Daoy (cell line): ENCODE results near the gene SURF2. TPM values are rescaled to one million over a fixed set of nuclear protein-coding genes. Genes with fewer than 3 reads are reported as not detected.
"Not testable (repeated sequence)": the region's sequence is repeated elsewhere in the genome, so short reads cannot be mapped to it uniquely, and the experiment has no call there.

Experiments
- DNase-seq: peaks from one replicate; pipeline ENCODE4 v3.0.0-alpha.2; 2015; ENCODE audit warnings: low read depth
- total RNA-seq: library from RNA; depleted of rRNA; stranded (reverse); fragments of >200 nt; shearing (Covaris generic); gene quantifications from 2 replicates; pipeline ENCODE4 v1.2.3, GENCODE V29; 2014; rRNA removed

The SURF2 gene
- 56.2 and 82.3 TPM in 2 replicates for total RNA-seq

DNA sequence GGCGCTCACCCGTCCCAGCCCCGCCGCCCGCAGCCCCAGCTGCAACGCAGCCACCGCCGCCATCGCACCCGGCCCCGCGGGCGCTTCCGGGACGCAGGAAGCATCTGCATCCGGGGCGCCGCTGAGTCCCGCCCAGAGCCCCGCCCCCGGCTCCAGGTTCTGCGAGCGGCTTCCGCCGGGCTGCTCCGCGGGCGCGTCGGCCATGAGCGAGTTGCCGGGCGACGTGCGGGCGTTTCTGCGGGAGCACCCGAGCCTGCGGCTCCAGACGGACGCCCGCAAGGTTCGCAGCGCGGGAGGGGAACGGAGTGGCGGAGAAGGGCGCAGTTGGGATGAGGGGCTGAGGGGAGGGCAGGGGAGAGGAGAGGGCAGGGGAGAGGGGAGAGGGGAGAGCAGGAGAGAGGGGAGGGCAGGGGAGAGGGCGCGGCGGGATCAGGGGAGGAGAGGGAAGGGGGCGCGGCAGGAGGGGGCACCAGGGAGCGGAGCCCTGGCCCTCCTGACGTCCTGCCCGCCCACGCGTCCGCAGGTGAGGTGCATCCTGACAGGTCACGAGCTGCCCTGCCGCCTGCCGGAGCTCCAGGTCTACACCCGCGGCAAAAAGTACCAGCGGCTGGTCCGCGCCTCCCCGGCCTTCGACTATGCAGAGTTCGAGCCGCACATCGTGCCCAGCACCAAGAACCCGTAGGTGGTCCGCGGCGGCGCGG lies at the start of gene SURF2, which contains the start of gene SURF1:
TSS of gene SURF2 (plus strand) at position 160 of the 701 bp plus-strand sequence. CDS start at position 203, 43 bp downstream.
TSS of gene SURF1 (minus strand) at position 97 of the 701 bp plus-strand sequence. CDS start at position 63, 34 bp downstream.
- peak; percentile 89 for DNase-seq

DNA sequence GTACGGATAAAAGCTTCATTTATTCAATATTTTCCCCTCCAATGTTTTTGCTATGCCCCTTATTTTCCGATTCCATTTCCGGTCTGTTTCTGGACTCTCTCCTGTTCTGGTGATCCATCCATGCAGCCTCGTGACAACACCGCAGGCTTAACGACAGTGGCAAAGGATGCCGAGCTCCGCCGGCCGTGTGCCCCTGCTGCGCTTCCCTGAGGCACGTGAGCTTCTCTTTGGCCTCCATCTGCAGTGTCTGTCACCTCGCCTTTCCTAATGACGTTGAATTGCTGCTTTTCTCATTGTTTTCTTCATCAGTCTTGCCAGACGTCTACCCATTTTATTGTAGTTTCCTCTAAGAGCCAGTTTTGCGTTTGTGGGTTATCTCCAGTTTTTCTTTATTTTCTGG lies 49.0 kb upstream of the SURF2 start:
- no peak for DNase-seq

DNA sequence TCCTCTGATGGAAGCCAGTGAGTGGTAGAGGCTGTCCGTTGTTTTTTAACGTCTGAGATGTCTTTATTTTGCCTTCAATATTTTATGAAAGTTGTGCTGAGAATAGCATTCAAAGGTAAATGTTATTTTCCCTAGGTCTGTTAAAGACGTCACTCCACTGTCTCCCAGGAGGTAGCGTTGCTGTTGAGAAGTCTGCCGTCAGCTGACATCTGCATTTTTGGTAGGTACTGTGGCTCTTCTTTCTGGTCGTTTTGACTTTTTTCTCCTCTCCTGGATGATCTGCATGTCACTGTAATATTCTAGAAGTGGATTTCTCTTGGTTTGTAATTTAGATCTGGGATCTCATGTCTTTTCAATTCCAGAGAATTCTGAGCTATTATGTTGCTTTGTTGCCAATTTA lies 46.7 kb upstream of the SURF2 start:
- no peak for DNase-seq

DNA sequence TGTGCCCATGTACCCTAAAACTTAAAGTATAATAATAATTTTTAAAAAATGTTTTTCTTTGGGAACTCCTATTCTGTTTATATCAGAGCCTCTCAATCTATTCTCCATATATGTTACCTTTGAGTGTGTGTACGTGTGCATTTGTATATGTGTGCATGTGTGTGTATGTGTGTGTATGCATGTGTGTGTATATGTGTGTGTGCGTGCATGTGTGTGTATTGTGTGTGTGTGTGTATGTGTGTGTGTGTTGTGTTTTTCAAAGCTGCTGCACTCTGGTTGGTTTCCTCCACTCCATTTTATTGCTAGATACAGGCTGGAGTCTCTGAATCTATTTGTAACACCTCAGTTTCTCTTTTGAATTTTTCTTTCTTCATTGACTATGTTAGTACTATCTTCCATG lies 40.4 kb upstream of the SURF2 start:
- DNase-seq: no peak

DNA sequence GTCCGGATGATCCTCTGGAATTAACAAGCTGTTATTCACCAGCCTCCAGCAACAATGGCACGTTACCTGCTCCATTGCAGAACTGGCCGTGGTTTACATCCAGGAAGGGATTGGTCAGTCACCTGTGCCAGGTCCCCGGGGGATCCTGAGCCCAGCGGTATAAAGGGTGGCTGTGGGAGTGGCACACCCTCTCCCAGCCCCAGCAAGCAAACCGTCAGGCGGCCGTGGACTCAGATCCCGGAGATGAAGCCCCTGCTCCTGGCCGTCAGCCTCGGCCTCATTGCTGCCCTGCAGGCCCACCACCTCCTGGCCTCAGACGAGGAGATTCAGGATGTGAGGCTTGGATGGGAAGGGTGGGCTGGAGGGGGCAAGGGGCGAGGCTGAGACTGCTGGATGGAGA lies 38.8 kb upstream of the SURF2 start:
- not testable (repeated sequence) for DNase-seq

DNA sequence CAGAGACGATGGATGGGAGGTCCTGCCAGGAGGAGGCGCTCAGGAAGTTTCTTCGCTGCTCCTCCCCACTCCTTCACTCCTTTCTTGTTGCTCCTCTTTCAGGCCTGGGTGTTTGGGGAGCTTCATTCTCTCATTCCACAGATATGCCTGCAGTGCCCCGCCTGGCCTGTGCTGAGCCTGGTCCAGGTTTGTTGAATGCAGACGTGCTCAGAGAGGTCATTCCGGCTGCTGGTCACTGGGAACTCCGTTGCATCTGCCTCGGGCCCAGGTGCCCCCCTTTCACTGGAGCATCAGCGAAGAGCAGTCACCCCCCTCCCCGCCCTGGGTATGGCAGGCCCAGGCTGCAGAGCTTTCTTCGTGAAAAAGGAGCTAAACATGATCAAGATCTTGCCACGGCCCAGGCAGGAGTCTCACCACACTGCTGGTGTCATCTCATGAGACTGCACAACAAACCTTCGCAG lies 35.9 kb upstream of the SURF2 start:
- no peak for DNase-seq

DNA sequence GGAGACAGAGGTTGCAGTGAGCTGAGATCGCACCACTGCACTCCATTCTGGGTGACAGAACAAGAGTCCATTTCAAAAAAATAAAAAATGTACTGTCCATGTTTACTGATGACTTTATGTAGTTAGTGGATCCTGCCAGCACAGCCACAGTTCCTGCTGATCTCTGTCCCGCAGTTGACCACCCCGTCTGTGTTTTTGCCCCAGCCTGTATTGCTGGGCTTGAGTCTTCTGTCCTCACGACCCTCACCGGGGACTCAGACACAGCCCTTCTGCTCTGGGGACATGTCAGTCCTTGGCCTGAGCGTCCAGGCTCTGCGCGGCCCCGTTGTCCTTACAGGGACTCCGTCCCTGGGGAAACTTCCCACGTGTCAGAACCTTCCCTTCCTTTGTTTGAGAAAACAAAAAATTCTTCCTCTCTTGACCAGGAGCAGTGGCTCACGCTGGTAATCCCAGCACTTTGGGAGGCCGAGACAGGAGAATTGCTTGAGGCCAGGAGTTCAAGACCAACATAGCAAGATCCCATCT lies 34.9 kb upstream of the SURF2 start:
- DNase-seq: no peak

DNA sequence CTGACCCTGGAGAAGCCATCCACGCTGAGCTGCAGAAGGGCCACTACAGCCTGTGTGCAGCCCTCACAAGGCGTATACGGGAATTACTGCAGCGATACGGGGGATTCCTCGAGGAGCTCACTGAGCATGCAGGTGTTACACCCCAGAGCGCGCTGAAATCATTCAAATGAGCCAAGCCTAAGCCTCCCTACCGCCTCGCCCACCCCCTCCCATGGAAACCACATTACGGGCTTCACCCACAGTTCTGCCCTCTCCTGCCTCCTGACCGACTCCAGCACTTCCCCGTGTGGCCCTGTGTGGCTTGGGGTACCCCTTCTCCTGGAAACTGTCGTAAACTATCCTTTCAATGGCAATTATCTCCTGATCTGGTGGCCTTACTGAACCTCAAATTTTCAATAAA lies 33.6 kb upstream of the SURF2 start:
- no peak for DNase-seq

DNA sequence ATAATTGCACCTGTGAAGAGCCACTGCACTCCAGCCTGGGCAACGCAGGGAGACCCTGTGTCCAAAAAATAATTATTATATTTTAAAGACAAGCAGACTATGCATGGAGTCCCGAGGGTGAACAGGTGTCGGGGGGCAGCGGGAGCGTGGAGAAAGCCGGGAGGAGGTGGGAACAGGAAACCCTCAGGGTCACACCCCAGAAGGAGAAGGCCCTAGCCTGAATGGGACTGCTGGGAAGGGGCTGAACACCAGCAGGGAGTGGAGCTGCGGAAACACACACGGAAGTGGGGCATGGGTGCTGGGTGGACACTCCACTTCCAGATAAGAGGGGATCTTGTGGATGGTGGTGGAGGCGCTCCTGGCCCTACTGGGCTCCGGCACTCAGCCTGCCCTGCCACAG lies 33.1 kb upstream of the SURF2 start:
- DNase-seq: no peak

DNA sequence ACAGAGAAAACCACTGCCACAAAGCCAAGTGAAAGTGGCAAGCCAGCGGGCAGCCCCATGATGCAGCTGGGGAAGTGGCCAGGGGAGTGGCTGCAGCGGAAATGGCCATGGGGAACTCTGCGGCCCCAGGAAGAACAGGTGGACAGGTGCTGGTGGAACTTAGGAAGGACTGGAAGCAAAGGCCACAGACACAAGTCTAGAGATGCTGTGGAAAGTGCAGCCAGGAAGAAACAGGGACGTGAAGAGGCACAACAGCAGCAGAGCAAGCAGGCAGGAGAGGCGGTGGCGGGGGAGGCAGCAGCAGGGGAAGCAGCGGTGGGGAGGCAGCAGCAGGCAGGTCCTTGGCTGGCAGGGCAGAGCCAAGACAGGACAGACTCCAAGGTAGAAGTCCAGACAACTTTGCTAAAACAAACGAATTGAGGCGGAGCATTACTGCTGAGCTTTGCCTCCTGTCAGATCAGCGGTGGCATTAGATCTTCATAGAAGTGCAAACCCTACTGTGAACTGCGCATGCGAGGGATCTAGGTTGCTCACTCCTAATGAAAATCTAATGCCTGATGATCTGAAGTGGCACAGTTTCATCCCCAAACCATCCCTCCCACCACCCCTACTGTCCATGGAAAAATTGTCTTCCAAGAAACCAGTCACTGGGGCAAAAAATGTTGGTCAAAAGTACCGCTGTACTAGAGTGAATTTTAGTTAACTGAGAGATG lies 32.2 kb upstream of the SURF2 start:
- no peak for DNase-seq

DNA sequence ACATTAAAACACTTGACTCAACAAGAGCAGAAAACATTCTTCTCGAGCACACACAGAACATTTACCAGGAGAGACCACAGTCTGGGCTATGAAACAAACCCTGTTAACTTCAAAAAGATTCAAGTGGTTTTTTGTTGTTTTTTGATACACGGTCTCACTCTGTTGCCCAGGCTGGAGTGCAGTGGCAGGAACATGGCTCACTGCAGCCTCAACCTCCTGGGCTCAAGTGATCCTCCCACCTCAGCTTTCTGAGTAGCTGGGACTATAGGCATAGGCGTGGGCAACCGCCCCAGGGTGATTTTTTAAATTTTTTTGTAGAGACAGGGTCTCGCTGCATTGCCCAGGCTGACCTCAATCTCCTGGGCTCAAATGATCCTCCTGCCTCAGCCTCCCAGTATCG lies 29.3 kb upstream of the SURF2 start:
- DNase-seq: not testable (repeated sequence)

DNA sequence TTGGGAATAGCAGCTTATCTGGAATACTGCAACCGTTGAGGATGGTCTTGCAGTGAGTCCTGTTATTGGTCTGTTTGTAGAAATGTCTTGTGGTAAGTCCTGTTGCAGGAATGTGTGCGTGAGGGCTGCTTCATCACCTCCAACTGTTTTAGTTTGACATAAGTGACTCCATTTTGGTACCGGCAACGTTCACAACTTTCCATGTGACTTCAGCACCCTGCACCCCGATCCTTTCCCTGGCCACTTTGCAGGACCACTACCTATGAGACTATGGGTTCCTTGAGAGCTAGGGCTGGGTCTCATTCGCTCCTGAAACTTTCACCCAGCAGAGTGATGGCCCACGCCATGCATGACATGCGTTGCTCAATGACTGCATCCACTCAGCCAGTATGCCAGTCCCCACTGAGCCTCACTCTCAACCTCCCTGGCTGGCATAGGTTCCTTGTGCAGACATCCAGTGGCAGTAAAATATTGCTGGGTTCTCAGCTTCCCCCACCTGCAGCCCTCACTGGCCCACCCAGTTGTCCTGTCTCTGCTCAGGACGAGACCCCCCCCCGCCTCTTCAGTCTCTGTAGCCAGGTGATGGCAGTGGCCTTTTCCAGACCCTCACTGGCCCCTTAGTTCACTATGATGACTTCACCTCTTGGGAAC lies 28.4 kb upstream of the SURF2 start:
- DNase-seq: no peak

DNA sequence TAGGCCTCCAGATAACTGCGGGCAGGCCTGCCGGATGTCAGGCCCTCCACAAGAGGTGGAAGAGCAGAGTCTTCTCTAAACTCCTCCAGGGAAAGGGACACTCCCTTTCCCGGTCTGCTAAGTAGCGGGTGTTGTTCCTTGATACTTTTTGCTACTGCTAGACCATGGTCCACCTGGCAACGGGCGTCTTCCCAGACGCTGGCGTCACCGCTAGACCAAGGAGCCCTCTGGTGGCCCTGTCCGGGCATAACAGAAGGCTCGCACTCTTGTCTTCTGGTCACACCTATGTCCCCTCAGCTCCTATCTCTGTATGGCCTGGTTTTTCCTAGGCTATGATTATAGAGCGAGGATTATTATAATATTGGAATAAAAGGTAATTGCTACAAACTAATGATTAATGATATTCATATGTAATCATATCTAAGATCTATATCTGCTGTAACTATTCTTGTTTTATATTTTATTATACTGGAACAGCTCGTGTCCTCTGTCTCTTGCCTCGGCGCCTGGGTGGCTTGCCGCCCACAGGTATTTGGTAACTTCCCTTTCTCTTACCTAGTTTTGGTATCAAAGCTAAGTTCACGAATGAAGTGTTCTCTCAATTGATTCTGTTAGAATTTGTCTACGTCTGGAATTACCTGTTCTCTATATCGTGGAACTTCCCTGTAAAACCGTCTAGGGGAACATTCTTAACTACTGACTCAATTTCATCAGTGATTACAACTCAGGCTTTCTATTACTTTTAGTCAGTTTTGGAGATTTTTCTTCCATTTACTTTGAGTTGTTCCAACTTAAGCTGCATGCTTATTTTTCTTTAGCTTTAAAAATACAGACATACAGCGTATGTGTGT lies 26.8 kb upstream of the SURF2 start:
- peak; percentile 47 for DNase-seq

DNA sequence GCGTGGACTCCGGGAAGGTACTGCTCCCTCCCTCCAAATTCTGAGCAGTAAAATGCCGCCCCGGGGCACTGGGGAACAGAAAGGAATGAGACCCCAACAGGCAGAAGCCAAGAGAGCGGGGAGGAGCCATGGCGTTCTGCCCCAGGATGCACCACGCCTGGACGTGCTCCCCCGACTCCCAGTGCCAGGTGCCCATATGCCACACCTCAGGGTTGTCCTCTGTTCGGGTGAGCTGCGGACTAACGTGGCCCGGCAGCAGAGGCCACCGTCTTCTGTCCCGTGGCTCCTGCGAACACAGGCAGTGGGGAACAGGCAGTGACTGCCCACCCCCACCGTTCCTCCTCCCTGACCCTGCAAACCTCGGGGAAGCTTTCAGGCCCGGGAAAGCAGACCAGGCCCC lies 25.1 kb upstream of the SURF2 start:
- DNase-seq: no peak

DNA sequence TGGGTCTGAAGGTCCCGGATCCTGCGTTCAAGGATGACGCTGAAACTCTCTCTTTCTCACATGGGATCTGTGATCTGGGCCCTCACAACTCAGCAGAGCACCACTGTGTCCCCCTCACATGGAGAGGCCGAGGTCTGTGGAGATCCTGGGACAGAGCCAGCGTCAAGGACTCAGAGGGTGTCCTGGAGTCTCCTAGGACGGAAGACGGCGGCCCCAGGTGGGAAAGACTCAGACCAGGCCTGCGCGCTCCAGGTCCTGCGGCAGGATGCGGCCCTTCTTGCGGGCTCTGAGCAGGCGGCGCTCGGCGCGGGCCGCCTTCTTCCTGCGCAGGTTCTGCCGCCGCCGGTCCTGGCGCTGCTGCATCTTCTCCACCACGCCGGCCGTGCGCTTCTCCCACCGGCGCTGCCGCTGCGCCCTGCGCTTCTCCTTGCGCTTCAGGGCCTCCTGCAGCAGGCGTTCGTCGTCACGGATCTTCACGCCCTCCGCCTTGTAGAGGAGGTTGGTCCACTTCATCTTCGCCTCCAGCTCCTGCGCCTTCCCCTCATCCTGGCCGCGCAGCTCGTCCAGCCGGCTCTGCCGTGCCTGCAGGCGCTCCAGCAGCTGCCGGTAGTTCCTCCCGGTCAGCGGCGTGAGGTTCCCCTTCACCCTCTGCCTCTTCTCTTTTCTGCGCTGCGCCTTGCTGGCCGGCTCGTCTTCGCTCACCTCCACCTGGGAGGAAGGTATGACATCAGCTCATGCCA lies 24.5 kb upstream of the SURF2 start:
- DNase-seq: no peak

DNA sequence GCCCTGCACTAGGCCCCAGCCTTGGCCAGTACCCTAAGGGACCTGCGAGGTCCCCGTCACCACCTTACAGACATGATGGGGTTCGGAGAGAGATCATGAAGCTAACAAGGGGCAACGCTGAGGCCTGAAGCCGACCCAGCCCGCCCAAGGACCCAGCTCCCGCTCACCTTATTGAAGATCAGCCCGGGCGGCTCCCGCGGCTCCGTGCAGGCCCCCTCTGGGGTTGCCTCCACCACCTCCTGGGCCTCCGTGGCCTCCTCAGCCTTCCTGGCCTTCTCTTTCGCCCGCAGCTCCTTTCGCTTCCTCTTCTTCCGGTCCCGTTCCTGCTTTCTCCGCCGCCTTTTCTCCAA lies 24.0 kb upstream of the SURF2 start:
- DNase-seq: no peak

DNA sequence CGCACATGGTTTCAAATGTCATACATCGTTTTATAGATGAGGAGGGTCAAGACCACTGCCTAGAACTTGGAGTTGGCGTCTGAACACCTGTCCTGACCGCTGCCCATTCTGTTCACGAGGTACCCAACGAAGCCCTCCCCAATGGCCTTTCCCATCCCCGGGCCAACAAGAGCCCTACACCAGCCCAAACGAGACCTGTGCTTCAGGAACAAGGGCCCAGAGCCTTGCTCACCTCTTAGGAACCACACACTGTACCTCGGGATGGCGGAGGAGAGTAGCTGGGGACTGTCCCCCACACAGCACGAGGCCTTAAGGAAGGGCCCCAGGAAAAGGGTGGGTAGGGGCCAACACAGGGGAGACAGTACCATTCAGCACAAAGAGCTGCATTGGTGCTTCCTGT lies 23.3 kb upstream of the SURF2 start:
- DNase-seq: no peak

DNA sequence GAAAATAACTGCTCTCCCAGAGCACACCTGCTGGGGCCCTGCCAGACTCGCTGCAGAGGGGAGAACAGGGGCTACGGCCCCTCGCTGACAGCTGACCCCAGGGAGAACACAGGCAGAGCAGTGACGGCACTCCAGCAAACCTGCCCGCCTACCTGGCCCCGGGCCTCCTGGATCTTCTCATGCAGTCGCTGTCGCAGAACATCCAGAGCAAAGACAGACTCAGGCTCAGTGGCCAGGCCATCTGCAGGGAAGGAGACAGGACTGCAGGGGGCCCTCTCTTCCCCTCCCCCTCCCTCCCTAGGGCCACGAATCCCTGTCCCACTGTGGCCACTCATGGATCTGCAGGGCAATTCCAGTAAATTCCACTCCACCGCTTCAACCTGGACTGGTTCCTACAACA lies 22.8 kb upstream of the SURF2 start:
- DNase-seq: no peak

DNA sequence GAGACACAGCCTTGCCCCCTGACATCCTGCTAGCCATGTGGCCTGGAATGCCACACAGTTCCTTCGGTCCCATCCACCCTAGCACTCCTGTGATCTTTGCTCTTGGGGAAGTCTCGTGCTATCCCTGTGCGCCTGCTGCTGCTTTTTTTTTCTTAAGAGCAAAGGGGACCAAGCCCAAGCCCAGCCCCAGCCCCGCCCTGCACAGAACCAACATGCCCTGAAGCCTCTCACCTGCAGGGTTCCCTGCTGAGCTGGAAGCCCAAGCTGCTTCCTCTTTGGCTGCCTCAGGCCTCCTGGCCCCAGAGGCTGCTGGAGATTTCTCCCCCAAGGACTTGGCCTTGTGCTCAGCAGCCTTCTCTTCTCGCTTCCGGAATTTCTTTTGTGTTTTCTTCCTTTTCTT lies 22.2 kb upstream of the SURF2 start:
- no peak for DNase-seq

DNA sequence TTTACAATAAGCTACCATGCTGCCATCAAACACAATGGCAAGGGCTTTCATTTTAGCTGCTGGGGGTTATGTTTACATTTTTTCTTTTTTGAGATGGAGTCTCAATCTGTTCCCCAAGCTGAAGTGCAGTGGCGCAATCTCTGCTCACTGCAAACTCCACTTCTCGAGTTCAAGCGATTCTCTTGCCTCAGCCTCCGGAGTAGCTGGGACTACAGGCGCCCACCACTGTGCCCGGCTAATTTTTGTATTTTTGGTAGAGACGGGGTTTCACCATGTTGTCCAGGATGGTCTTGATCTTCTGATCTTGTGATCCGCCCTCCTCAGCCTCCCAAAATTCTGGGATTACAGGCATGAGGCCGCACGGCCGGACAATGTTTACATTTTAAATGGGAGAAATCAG lies 21.5 kb upstream of the SURF2 start:
- not testable (repeated sequence) for DNase-seq
